Kidney (tissue), 14 donors: ENCODE results near the gene ZMYM4. TPM values are rescaled to one million over a fixed set of nuclear protein-coding genes. Genes with fewer than 3 reads are reported as not detected.
"Not testable (repeated sequence)": the region's sequence is repeated elsewhere in the genome, so short reads cannot be mapped to it uniquely, and the experiment has no call there.

ENCODE experiments used
- DNase-seq, 5 donors: peaks; one replicate each; pipeline ENCODE4 v3.0.0-alpha.2; 2013 to 2020
- FAIRE-seq: peaks from 2 replicates; lab custom pipeline; 2012; peaks lifted over from hg19 to GRCh38; lab: Jason Lieb, UNC
- H3K27ac ChIP-seq, 2 donors: one replicate each; pipeline ENCODE4 v1.7.0; 2013; ENCODE audit warnings: low read depth in 2 of 2, low read length in 2 of 2, inconsistent platforms in 1 of 2
- H3K27me3 ChIP-seq: one replicate; pipeline ENCODE4 v1.7.1; 2013; ENCODE audit warnings: low read length, inconsistent platforms; ENCODE audit not compliant: control insufficient read depth, insufficient read depth
- H3K36me3 ChIP-seq, 3 donors: one replicate each; pipeline versions ENCODE4 v1.7.0 to v1.7.1; 2013; ENCODE audit warnings: low read length in 3 of 3, control low read depth in 1 of 3, inconsistent platforms in 1 of 3; ENCODE audit not compliant: insufficient read depth in 3 of 3, control insufficient read depth in 2 of 3
- H3K4me1 ChIP-seq, 3 donors: one replicate each; pipeline versions ENCODE4 v1.7.0 to v1.7.1; 2013; ENCODE audit warnings: low read length in 3 of 3, inconsistent platforms in 1 of 3, low read depth in 1 of 3; ENCODE audit not compliant: control insufficient read depth in 2 of 3, insufficient read depth in 2 of 3
- H3K4me3 ChIP-seq, 3 donors: one replicate each; pipeline versions ENCODE4 v1.7.0 to v1.8.1; 2013; ENCODE audit warnings: low read length in 3 of 3, control low read depth in 1 of 3, inconsistent platforms in 1 of 3
- H3K9ac ChIP-seq, 3 donors: one replicate each; pipeline versions ENCODE4 v1.7.0 to v1.7.1; 2013; ENCODE audit warnings: low read length in 3 of 3, control low read depth in 1 of 3, inconsistent platforms in 1 of 3
- H3K9me3 ChIP-seq, 3 donors: one replicate each; pipeline versions ENCODE4 v1.7.0 to v1.7.1; 2013; ENCODE audit warnings: low read length in 3 of 3, control low read depth in 1 of 3, inconsistent platforms in 1 of 3; ENCODE audit not compliant: control insufficient read depth in 2 of 3, insufficient read depth in 1 of 3
- CTCF ChIP-seq: IDR thresholded peaks from 3 replicates; pipeline ENCODE4 v1.5.1; 2012; ENCODE audit warnings: mild to moderate bottlenecking, moderate library complexity, borderline replicate concordance; ENCODE audit not compliant: insufficient read depth; ENCODE audit errors: extremely low read depth
- intact Hi-C: fragments of 100-400 bp; cut with DNase I; formaldehyde crosslinking; loops from one replicate; pipeline ENCODE4 v1.11.1; 2022
- polyA plus RNA-seq: library from polyadenylated mRNA; stranded (reverse); fragments of 350-450 nt; fragmentation: Illumina TruSeq; extraction: RNeasy Lipid Tissue Mini Kit (QIAGEN cat#74804); gene quantifications from one replicate; pipeline ENCODE4 v1.2.3, GENCODE V29; 2014; ENCODE audit warnings: low read depth, low replicate concordance; ENCODE audit not compliant: insufficient read depth
- total RNA-seq: library from RNA; stranded (reverse); fragmentation: NEBNext Ultra II Directional; extraction: Animal tissue kit (Norgen Biotek cat#: 25700); gene quantifications from one replicate; pipeline ENCODE4 v1.2.1, GENCODE V29; 2021
- donor health status: control.
- donor health status: control.
- donor health status: control.
- donor health status: control.
- donor health status: control.
- donor health status: DM: yes; HTN: yes; CAD: no.
- donor health status: Normal renal cell carcinoma (clear cell type).

Gene ZMYM4
- total and polyA plus RNA-seq, 2 donors from 2014 or later = 11.2 to 64.4 TPM

- Histone ChIP-seq H3K4me3 (no peak overlapping the region), H3K27me3 (no peaks in the 10 kb centered on the region), H3K4me1 (no peaks in the 10 kb centered on the region), H3K27ac (no peak overlapping the region), H3K9ac (no peak overlapping the region), H3K9me3 (no peaks in the 10 kb centered on the region), H3K36me3 (no peaks in the 10 kb centered on the region)
- no peak for TF ChIP-seq CTCF
- FAIRE-seq = no peak
- DNase-seq = no peak
- intact Hi-C loops = no loop called here
Observed at GRCh38 chr1:35231287-35231686, 37.2 kb upstream of the ZMYM4 start.

- FAIRE-seq, H3K36me3 ChIP-seq, H3K4me1 ChIP-seq, DNase-seq, H3K9me3 ChIP-seq, H3K9ac ChIP-seq, H3K4me3 ChIP-seq, H3K27ac ChIP-seq, H3K27me3 ChIP-seq, intact Hi-C loops: not testable (repeated sequence)
Observed at GRCh38 chr1:35236772-35237171, 31.7 kb upstream of the ZMYM4 start.

GRCh38 chr1:35243691-35244090, 24.8 kb upstream of the ZMYM4 start:
- no peaks in the 10 kb centered on the region for H3K9me3 ChIP-seq

GRCh38 chr1:35247256-35247655, 21.3 kb upstream of the ZMYM4 start:
- no peak for TF ChIP-seq CTCF
- no peak overlapping the region for H3K27ac ChIP-seq
- no peak overlapping the region for H3K4me3 ChIP-seq
- no peaks in the 10 kb centered on the region for H3K27me3 ChIP-seq
- intact Hi-C loops = no loop called here
- DNase-seq (no peak), FAIRE-seq (no peak)
- H3K9ac ChIP-seq = no peak overlapping the region
- H3K36me3 ChIP-seq = no peaks in the 10 kb centered on the region
- no peaks in the 10 kb centered on the region for H3K4me1 ChIP-seq
- no peaks in the 10 kb centered on the region for H3K9me3 ChIP-seq

More at GRCh38 chr1:35243691-35244090, 24.8 kb upstream of the ZMYM4 start:
- Histone ChIP-seq H3K27me3 (no peaks in the 10 kb centered on the region), H3K27ac (no peak overlapping the region), H3K4me1 (no peaks in the 10 kb centered on the region), H3K9ac (no peak overlapping the region), H3K4me3 (no peak overlapping the region), H3K36me3 (no peaks in the 10 kb centered on the region)
- DNase-seq (no peak), FAIRE-seq (no peak)
- no peak for TF ChIP-seq CTCF
- intact Hi-C loops = no loop called here
